Motor neuron (in vitro differentiated cells): ENCODE data around the gene HSPG2. TPM values are rescaled to one million over a fixed set of nuclear protein-coding genes. Genes with fewer than 3 reads are reported as not detected.

Experiments
- ATAC-seq, 8 experiments: fragments of 200-7000 bp; cut with Tn5 transposase; replicated peaks in 6 of 8; 2 replicates each; pipeline ENCODE4 v1.8.0; 2021; ENCODE audit warnings: mild to moderate bottlenecking in 8 of 8, moderate library complexity in 8 of 8
- H3K27ac ChIP-seq, 2 donors: fragments of 250-450 bp; sonication (Bioruptor Pico); 2 replicates each; pipeline ENCODE4 v1.9.0; 2021; ENCODE audit warnings: antibody characterized with exemption in 2 of 2, mild to moderate bottlenecking in 2 of 2, moderate library complexity in 1 of 2
- H3K4me1 ChIP-seq, 2 donors: fragments of 250-450 bp; sonication (Bioruptor Pico); replicated peaks in 1 of 2; 2 replicates each; pipeline ENCODE4 v1.6.1; 2021; ENCODE audit warnings: antibody characterized with exemption in 2 of 2, mild to moderate bottlenecking in 2 of 2, moderate library complexity in 1 of 2
- H3K4me3 ChIP-seq, 5 donors: fragments of 250-450 bp; sonication (Bioruptor Pico); 2 replicates each; pipeline ENCODE4 v1.9.0; 2021; ENCODE audit warnings: antibody characterized with exemption in 5 of 5, mild to moderate bottlenecking in 5 of 5, moderate library complexity in 4 of 5
- WGBS, 10 experiments: fragments of 450-650 bp; shearing (Covaris generic); methylation state at CpG; one replicate each; pipeline ENCODE4 v1.0.0; 2022; 5-methylcytosine and 5-hydroxymethylcytosine counted together
- in situ Hi-C, 9 experiments: fragments of 400-800 bp; cut with MboI; loops; one replicate each; pipeline ENCODE4 v1.15.0; 2021; ENCODE audit warnings: low sequenced_read_pairs in 9 of 9, low pct_unique_long_range_greater_than_20kb in 2 of 9; ENCODE audit not compliant: unreplicated experiment in 9 of 9
- total RNA-seq, 8 experiments: library from RNA; unstranded; fragments of 300-600 nt; gene quantifications; 2 replicates each; pipeline versions ENCODE4 v1.2.3 to v1.2.4, GENCODE V29; 2022

Gene HSPG2
- total RNA-seq, 8 experiments from 2014 or later: 5.8 to 47.9 (median 12.8) TPM

- Histone ChIP-seq H3K27ac (no peak overlapping the region), H3K4me3 (no peak overlapping the region), H3K4me1 (no peaks in the 10 kb centered on the region)
- WGBS, 10 experiments: 89 to 100% (median 97%) methylated on average over 1 to 11 of the region's 33 CpGs; no CpG with 5 or more reads in 5 of the 10 experiments
- ATAC-seq: no peak
- in situ Hi-C loops: no loop called here
These were observed 85.5 kb downstream of the HSPG2 start for GRCh38 chr1:21851430-21852250.

DNA sequence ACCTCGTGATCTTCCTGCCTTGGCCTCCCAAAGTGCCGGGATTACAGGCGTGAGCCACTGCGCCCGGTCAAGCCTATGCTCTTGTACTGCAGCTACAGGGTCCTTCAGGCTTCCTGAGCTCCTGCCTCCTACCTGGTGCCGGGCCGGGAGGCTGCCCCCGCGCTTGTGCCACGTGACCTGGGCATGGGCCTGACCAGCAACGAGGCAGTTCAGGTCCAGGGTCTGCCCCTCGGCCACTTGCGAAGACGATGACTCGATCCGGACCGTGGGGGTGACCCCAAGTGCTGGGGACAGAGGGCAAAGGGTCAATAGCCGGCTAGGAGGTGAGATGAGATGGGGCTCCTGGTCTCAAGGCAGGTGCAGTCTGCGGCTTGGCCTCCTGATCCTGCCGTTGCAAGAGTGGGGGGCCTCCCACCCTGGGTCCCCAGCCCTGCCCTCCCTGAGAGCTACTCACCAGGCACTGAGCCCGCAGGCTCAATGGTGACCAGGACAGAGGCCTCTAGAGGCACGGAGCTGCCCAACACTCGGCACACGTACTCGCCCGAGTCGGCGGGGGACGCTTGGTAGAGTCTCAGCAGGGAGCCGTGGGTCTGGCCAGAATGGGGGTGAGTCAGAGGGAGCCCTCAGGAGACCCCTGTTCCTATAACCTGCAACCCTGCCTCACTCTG, 87.1 kb downstream of the HSPG2 start:
- no peaks in the 10 kb centered on the region for H3K4me1 ChIP-seq
- H3K4me3 ChIP-seq: no peak overlapping the region
- no peak overlapping the region for H3K27ac ChIP-seq
- no peak for ATAC-seq
- in situ Hi-C loops: no loop called here
- WGBS, 10 experiments: 93 to 100% (median 98%) methylated on average over 1 to 13 of the region's 30 CpGs; no CpG with 5 or more reads in 6 of the 10 experiments

DNA sequence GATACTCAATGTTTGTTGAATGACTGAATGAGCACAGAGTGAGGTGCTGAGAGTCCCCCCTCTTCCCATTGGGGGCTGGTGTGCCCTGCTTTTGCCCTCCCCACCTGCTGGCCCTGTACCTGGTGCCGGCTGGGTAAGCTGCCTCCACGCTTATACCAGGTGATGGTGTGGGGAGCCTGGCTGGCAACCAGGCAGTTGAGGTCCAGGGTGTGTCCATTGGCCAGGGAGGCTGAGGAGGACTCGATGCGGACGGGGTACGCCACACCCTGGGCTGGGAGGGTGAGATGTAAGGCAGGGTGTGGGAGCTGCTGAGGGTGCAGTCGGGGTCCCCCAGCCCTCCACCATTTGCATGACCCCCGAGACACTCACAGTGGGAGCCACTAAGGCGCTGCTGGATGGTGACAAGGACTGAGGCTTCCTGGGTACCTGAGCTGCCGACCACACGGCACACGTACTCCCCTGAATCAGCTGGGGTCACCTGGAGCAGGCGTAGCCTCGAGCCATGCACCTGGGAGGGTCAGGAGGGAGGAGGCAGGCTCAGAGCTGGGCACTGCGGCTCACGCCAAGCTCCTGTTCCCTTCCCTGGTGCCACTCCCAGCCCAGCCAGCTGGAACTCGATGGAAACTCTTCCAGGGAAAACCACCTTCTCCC, 88.5 kb downstream of the HSPG2 start:
- in situ Hi-C loops: no loop called here

GRCh38 chr1:21847223-21848205, 89.6 kb downstream of the HSPG2 start:
- Histone ChIP-seq H3K27ac (no peak overlapping the region), H3K4me3 (no peak overlapping the region), H3K4me1 (no peaks in the 10 kb centered on the region)
- in situ Hi-C loops: no loop called here
- 71 to 100% (median 94%) methylated on average over 1 to 21 of the region's 47 CpGs; no CpG with 5 or more reads in 2 of the 10 experiments for WGBS, 10 experiments
- ATAC-seq: no peak

More for the DNA sequence above, 88.5 kb downstream of the HSPG2 start:
- WGBS, 10 experiments: 90 to 96% methylated on average over 4 to 7 of the region's 17 CpGs; no CpG with 5 or more reads in 8 of the 10 experiments
- H3K4me1 ChIP-seq: no peaks in the 10 kb centered on the region
- ATAC-seq: peak in 1 of 8 experiments; percentile 18
- H3K27ac ChIP-seq: no peak overlapping the region
- H3K4me3 ChIP-seq: no peak overlapping the region

DNA sequence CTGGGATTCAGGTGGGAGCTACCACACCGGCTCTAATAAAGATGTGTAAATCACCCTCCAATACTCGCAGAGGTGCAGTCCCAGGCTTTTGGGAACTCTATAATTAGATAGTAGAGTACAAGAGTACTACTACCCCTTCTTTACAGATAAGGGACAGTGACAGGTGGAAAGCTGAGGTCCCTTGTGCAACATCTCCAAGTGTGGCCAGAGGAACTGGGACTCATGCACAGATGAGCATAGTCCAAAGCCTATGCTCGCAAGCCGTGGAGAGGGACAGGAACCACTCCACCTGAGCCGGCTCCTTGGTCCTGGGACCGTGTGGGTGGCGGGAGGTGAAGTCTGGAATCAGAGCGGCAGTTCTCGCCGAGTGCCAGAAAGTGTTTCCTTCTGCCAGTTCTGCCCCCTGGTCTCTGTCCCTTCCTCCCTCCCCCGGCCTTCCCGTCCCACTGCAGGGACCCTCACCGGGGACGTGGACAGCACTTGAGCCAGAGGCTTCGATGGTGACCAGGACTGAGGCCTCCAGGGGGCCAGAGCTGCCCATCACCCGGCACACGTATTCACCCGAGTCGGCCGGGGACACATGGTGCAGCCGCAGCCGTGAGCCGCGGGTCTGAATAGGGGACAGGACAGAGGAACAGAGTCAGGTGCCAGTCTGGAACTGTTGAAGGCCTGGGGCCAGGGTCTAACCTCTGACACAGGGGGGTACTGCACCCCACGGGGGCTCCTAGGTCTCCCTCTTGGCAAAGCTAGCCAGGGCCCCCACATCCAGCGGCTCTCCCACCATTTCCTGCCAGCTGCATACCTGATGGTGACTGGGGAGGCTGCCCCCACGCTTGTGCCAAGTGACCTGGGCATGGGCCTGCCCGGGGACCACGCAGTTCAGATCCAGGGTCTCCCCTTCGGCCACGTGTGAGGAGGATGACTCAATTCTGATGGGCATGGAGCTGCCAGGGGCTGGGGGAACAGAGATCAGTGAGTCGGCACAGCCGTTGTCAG, 91.2 kb downstream of the HSPG2 start:
- in situ Hi-C loops: no loop called here
- peak in 1 of 8 experiments; percentile 10 for ATAC-seq
- 67 to 96% (median 85%) methylated on average over 3 to 9 of the region's 33 CpGs; no CpG with 5 or more reads in 5 of the 10 experiments for WGBS, 10 experiments
- Histone ChIP-seq H3K4me3 (no peak overlapping the region), H3K4me1 (no peaks in the 10 kb centered on the region), H3K27ac (no peak overlapping the region)

GRCh38 chr1:21843996-21844395, 93.1 kb downstream of the HSPG2 start:
- 86 to 100% (median 100%) methylated on average over 1 to 7 of the region's 11 CpGs; no CpG with 5 or more reads in 6 of the 10 experiments for WGBS, 10 experiments
- no peak overlapping the region for H3K27ac ChIP-seq
- no peaks in the 10 kb centered on the region for H3K4me1 ChIP-seq
- in situ Hi-C loops: no loop called here
- no peak overlapping the region for H3K4me3 ChIP-seq
- no peak for ATAC-seq

DNA sequence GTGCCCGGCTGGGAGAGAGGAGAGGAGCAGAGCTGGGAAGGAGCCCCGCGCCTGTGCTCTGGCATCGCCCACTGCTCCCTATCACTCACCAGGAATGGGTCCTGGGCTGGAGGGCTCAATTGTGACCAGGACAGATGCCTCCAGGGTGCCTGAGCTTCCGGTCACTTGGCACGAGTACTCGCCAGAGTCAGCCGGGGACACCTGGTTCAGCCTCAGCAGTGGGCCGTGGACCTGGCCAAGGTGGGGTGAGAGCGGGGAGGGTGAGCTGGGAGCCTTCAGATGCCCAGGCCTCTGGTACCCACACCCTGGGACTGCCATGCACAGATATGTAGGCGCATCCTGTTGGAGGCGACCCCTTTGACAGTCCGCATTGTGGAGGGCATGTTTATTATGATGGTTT, 93.9 kb downstream of the HSPG2 start:
- in situ Hi-C loops: no loop called here
- Histone ChIP-seq H3K27ac (no peak overlapping the region), H3K4me1 (no peaks in the 10 kb centered on the region), H3K4me3 (no peak overlapping the region)
- 91 to 100% (median 95%) methylated on average over 3 to 10 of the region's 13 CpGs; no CpG with 5 or more reads in 7 of the 10 experiments for WGBS, 10 experiments
- ATAC-seq: no peak

DNA sequence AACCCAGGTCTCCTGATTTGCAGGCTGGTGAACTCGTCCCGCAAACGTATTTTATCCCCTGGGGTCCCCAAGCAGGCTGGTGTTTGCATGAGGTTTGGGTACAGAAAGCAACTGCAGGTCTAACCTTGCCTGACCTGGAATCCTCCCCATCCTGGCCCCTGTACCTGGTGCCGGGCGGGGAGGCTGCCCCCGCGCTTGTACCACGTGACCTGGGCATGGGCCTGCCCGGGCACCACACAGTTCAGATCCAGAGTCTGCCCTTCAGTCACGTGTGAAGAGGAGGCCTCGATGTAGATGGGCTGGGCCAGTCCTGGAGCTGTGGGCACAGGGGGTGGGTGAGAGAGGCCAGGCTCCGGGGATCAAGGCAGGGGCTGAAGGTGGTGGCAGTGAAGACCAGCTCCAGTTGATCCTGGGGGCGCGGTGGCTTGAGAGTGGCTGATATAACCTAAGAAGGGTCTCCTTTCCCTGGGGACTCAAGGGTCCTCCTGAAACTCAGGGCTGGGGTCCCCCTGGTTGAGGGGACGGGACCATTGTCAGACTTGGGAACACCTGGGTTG, 94.4 kb downstream of the HSPG2 start:
- in situ Hi-C loops: no loop called here
- WGBS, 10 experiments: 50 to 94% (median 90%) methylated on average over 2 to 11 of the region's 15 CpGs; no CpG with 5 or more reads in 6 of the 10 experiments
- ATAC-seq: no peak

DNA sequence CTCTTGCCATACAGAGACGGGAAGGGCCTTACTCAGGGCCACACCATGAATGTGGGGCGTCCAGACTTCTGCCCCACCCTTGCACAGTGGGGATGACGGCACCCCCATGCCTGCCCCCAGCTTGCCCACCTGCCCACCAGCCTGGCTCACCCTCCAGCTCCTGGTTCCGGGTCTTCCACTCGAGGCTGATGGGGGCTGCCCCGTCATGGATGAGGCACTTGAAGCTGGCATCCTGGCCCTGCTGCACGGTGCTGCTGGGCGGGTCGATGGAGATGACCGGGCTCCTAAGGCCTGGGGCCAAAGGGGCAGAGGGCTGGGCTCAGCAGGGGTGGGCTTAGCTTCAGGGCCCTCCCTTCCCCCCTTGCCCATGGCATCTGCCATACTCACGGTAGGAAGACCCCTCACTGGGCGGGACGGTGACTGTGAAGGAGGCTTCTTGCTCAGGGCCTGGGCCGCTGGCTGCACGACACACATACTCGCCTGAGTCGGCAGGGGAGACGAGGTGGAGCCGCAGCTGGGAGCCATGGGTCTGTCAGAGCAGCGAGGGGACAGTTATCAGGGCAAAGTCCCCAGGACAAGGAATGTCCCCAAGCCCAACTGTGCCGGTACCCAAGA, 95.2 kb downstream of the HSPG2 start:
- 83 to 100% (median 93%) methylated on average over 1 to 4 of the region's 21 CpGs; no CpG with 5 or more reads in 5 of the 10 experiments for WGBS, 10 experiments

More for the DNA sequence above, 94.4 kb downstream of the HSPG2 start:
- H3K27ac ChIP-seq: no peak overlapping the region
- no peak overlapping the region for H3K4me3 ChIP-seq
- no peaks in the 10 kb centered on the region for H3K4me1 ChIP-seq

GRCh38 chr1:21840981-21841380, 96.1 kb downstream of the HSPG2 start:
- in situ Hi-C loops: no loop called here
- WGBS, 10 experiments: 91 to 100% (median 99%) methylated on average over 1 to 13 of the region's 13 CpGs; no CpG with 5 or more reads in 2 of the 10 experiments
- ATAC-seq: no peak

More for the DNA sequence above, 95.2 kb downstream of the HSPG2 start:
- in situ Hi-C loops: no loop called here
- peak in 2 of 8 experiments; percentile 13 to 14 for ATAC-seq
- Histone ChIP-seq H3K4me1 (no peaks in the 10 kb centered on the region), H3K27ac (no peak overlapping the region), H3K4me3 (no peak overlapping the region)

More at GRCh38 chr1:21840981-21841380, 96.1 kb downstream of the HSPG2 start:
- Histone ChIP-seq H3K4me1 (no peaks in the 10 kb centered on the region), H3K27ac (no peak overlapping the region), H3K4me3 (no peak overlapping the region)
